ENCODE results near the gene ARMC5. TPM values are rescaled to one million over a fixed set of nuclear protein-coding genes. Genes with fewer than 3 reads are reported as not detected.

ARMC5 gene, protein sequence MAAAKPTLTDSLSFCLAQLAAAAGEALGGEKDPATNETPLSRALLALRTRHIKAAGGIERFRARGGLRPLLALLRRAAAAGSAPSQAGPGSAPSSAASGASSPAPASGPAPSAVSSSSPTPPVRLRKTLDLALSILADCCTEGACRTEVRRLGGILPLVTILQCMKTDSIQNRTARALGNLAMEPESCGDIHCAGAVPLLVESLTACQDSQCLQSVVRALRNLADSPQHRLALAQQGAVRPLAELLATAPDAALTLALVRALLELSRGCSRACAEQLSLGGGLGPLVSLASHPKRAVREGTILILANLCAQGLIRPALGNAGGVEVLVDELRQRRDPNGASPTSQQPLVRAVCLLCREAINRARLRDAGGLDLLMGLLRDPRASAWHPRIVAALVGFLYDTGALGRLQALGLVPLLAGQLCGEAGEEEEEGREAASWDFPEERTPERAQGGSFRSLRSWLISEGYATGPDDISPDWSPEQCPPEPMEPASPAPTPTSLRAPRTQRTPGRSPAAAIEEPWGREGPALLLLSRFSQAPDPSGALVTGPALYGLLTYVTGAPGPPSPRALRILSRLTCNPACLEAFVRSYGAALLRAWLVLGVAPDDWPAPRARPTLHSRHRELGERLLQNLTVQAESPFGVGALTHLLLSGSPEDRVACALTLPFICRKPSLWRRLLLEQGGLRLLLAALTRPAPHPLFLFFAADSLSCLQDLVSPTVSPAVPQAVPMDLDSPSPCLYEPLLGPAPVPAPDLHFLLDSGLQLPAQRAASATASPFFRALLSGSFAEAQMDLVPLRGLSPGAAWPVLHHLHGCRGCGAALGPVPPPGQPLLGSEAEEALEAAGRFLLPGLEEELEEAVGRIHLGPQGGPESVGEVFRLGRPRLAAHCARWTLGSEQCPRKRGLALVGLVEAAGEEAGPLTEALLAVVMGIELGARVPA
- total RNA-seq, result 16.5 and 19.6 TPM in 2 replicates

DNA sequence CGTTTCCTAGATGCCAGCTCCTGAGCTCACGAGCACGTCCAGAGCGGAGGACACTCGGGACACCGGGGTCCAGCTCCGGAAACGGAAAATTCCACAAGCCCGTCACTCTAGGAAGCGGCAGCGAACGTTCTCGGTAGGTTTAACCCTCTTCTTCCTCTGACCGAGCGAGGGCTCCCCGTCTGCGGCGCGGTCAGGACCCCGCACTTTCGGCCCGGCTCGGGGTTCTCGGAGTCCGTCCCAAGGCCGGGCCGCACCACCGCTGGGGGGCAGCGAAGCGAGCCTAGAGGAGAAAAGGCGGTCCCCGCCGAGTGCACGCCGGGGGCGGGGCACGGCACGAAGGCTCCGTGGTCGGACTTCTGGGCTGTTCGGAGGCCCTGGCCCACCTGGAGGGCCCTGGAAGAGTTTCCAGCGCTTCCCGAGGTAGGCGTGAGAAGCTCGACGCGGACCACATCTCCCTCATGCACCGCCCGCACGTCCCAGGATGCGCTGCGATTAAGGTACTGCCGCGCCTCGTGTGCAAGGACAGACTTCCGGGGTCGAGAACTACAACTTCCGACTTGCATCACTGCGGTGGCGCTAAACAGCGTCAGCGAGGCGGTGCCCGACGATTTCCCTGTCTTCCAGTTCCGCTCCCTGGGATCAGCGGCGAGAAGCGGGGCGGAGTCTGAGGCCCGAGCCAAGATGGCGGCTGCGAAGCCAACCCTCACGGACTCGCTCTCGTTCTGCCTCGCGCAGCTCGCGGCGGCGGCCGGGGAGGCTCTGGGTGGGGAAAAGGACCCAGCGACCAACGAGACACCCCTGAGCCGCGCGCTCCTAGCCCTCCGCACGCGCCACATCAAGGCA lies at the start of gene ARMC5:
ARMC5 (plus strand) TSS at position 658 of the 843 bp plus-strand sequence; CDS start at position 682, 24 bp downstream.

DNA sequence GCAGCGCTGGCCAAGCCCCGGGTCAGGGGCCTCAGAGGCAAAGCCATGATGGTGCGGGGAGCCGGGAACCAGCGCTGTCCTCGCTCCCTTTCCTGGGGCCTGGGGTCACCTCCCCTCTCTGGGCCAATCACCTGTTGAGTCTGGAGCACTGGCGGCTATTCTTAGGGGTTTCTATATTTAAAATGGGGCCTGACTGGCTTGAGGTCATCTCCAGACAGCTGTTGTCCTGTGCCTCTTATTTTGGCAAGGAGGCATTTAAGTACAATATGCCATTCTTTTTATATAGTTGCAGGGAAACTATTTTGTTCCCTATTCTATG lies 31.1 kb upstream of the ARMC5 start, which contains the start of gene COX6A2:
COX6A2 (minus strand) TSS at position 82 of the 319 bp plus-strand sequence; CDS start at position 47, 35 bp downstream.

DNA sequence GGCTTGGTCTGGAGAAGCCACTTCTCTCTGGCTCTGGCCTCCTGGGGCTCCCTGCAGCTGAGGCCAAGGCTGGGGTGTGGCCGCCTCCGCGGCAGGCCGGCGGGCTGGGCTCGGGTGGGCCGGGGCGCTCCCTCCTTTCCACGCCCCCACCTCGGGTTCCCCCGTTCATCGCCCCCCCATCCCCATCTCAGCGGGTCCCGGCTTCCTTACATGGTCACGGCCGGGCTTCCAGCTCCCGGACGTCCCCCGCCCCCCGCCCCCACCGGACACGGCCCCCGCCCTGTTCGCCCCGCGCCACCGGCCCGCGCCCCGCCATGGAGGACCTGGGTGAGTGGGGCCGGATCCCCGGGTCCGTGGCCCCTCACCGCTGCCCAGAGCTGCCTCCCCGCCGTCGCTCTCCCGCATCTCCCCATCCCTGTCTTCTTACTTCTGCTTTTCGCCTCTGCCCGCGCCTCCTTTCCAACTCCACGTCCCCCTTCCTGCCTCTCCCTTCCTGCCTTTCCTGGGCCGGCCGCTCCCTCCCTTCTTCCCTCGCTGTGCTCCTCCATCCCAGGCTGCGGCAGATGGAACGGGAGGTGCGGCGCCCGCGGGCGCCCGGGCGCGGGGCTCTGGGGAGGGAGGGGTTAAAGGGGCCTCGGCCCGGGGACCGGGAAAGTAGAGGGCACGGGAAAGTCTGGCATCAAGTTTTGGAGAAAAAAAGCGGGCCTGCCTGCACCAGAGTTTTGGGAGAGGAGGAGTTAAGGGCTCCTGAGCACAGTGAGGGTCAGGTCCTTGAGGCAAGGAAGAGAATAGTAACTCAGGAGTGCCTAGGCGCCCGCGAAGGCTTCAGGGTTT lies 12.8 kb downstream of the ARMC5 start, which contains the start of gene TGFB1I1:
TGFB1I1 (plus strand) TSS at position 278 of the 834 bp plus-strand sequence; CDS start at position 315, 37 bp downstream.

DNA sequence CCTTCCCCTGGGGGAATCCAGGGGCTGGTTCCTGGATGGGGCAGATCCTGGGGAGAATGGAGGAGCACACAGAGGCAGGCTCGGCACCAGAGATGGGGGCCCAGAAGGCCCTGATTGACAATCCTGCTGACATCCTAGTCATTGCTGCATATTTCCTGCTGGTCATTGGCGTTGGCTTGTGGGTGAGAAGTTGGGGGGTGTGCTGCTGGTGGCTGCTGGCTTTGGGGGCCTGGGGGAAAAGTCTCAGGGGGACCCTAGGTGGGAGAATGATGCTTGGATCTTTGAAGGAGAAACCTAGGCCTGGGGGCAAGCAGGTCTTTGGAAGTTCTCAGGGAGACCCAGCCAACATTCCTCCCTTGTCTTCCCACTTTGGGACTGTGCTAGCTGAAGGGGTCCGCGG lies 23.8 kb downstream of the ARMC5 start, which contains the start of gene SLC5A2:
SLC5A2 (plus strand) TSS at position 43 of the 400 bp plus-strand sequence; CDS start at position 57, 14 bp downstream.

DNA sequence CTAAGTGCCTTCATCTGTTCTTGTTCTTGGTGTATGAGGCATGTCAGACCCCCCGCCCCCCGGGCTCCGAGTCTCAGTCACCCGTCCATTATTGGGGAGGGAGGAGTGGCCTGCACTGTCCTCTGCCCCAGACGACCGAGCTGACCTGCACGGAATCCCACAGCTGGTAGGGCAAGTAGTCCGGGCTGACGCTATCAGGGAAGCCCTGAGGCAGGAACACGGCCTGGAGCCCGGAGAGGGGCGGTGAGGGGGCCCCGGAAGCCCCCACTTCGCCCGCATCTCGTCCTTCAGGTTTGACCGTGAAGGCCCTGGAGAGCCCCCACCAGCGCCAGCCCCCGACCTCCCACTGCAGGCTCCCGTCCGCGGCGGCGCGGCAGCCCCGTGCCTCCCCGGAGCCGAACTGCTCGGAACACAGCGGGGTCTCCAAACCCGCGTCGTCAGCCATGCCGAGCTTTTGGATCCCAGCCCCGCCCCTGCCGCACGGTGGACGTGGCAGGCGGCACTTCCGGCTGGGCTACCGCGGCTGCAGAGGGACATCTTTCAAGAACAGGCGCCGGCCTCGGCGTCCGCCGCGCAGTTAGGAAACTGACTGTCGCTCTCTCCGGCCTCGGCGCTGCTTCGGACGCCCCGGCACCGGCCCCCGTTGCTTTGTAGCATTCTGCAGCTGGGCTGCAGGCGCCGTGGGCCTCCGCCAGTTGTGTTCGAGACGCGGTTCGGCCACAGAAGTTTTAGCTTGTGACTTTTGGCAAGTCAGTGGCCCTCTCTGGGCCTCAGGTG lies 48.8 kb downstream of the ARMC5 start, which contains the start of gene RUSF1:
RUSF1 (minus strand) TSS at position 463 of the 777 bp plus-strand sequence; CDS start at position 445, 18 bp downstream.

Other genes with a start within 250 kb of the ARMC5 start
- gene TRIM72, start 245.4 kb upstream of the ARMC5 start, total RNA-seq, result not detected in 2 replicates
- not detected in 2 replicates for gene PYDC1, start 242.4 kb upstream of the ARMC5 start, total RNA-seq
- gene ITGAM, start 199.5 kb upstream of the ARMC5 start, total RNA-seq, result under 0.01 TPM in 1 of 2 replicates, not detected in the other
- gene ITGAX, start 104.3 kb upstream of the ARMC5 start, total RNA-seq, result not detected in 2 replicates
- not detected in 2 replicates for gene ITGAD, start 66.2 kb upstream of the ARMC5 start, total RNA-seq
- gene COX6A2, start 31.1 kb upstream of the ARMC5 start, total RNA-seq, result not detected in 2 replicates
- gene ZNF843, start 16.7 kb upstream of the ARMC5 start, total RNA-seq, result 0.87 and 2.4 TPM in 2 replicates
- 61.3 and 62.0 TPM in 2 replicates for gene TGFB1I1, start 12.7 kb downstream of the ARMC5 start, total RNA-seq
- gene SLC5A2, start 23.6 kb downstream of the ARMC5 start, total RNA-seq, result 0.54 and 0.79 TPM in 2 replicates
- 61.6 and 80.4 TPM in 2 replicates for gene RUSF1, start 48.9 kb downstream of the ARMC5 start, total RNA-seq
- not detected in 2 replicates for gene AHSP, start 68.4 kb downstream of the ARMC5 start, total RNA-seq

All from placental epithelial cell (primary cell).